ENCODE measurements around the gene KRTAP10-2. TPM values are rescaled to one million over a fixed set of nuclear protein-coding genes. Genes with fewer than 3 reads are reported as not detected.

Gene KRTAP10-2
- total and polyA plus RNA-seq, 2 of the 4 experiments (the other 2 are of a cell fraction) = not detected

DNA sequence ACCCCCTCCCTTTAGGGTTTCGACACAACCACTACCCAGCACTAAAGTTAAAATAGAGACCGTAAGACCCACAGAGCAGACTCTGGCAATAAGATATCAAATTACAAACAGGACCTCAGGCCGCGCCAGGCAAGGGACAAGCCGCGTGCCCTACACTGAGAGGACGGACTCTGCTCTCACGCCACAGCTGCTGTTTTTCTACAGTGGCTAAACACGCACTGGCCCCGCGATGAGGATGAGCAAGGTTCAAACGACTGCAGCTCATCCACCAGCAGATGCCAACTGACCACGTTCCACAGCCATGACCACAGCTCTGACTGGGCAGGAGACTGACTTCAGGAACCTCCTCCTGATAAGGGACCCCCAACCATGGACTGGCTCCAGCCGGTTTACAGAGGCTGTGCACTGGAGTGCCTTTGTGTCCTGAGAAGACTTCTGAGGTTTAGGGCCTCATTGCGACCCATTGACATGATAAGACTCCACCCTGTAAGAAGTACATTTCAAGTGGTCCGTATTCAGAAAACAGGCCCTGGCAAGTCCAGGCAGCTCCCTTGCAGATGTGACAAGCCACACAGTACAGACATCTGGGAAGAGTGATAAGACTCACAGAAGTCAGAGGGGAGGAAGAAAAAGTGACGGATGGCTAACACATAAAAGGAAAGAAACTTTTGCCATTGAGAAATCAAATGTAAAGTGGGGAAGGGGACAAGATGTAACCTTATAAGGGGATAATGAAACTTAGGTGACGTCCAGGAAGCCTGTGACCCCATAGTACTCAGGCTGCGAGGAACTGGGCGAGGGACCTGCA lies 42.5 kb upstream of the KRTAP10-2 start:
- Histone ChIP-seq H3K9ac (ENCODE audit: low read depth, low read length) (no peak overlapping the region), H2AK5ac (ENCODE audit: low read depth, low read length) (no peak overlapping the region), H3K9me1 (ENCODE audit: insufficient read depth, low read length) (no peaks in the 10 kb centered on the region), H2BK20ac (ENCODE audit: low read depth, low read length) (no peak overlapping the region), H4K20me1 (ENCODE audit: insufficient read depth, low read length) (no peaks in the 10 kb centered on the region), H2AFZ (replicated peaks; ENCODE audit: low read length, poor library complexity) (peak overlapping the region; percentile 8), H4K5ac (ENCODE audit: low read depth, low read length) (no peak overlapping the region), H2AK9ac (replicated peaks; ENCODE audit: low read depth, low read length, poor library complexity) (no peak overlapping the region), H3K14ac (replicated peaks; ENCODE audit: low read depth, low read length) (no peak overlapping the region), H2BK120ac (ENCODE audit: low read depth, low read length) (no peak overlapping the region), H3K79me1 (ENCODE audit: low read depth in 1 of 2, low read length in 2 of 2) (no peaks in the 10 kb centered on the region), H3K36me3 (ENCODE audit: control insufficient read depth, insufficient read depth, low read length) (no peaks in the 10 kb centered on the region), H3K27ac (ENCODE audit: insufficient read depth, low read length) (no peak overlapping the region), H3K4me1 (ENCODE audit: control insufficient read depth, insufficient read depth, low read length) (no peaks in the 10 kb centered on the region), H3K4me3 (ENCODE audit: insufficient read depth, low read depth, low read length) (no peak overlapping the region), H3K4ac (ENCODE audit: low read depth, low read length) (no peak overlapping the region), H4K91ac (ENCODE audit: insufficient read depth, low read depth, low read length) (no peak overlapping the region), H3K23ac (ENCODE audit: low read depth, low read length) (no peak overlapping the region), H3K18ac (ENCODE audit: low read depth, low read length) (no peak overlapping the region), H2BK5ac (ENCODE audit: low read depth, low read length, poor library complexity, severe bottlenecking) (no peak overlapping the region), H3K27me3 (ENCODE audit: control insufficient read depth, insufficient read depth, low read length) (peaks cover 4% of the 10 kb centered on the region; the same call in 1 of the 2 replicates), H2BK15ac (ENCODE audit: low read depth, low read length) (no peak overlapping the region), H3K9me3 (ENCODE audit: control insufficient read depth, insufficient read depth, low read length) (no peaks in the 10 kb centered on the region), H3K4me2 (ENCODE audit: low read depth, low read length) (no peak overlapping the region), H3K56ac (ENCODE audit: extremely low read depth, insufficient read depth, low read length) (no peak overlapping the region), H4K8ac (ENCODE audit: low read depth in 2 of 2, low read length in 2 of 2) (no peak overlapping the region)
- BruUV-seq (replicated peaks) = no TSS peak
- ChIA-PET POLR2A (ENCODE audit: unreplicated experiment) (no interaction called here), CTCF (no interaction called here)
- TF ChIP-seq FOS (IDR thresholded peaks at IDR 0.05; ENCODE audit: low read depth, low read length) (no peak), BHLHE40 (IDR thresholded peaks at IDR 0.05; ENCODE audit: low read depth, low read length) (no peak), MAZ (IDR thresholded peaks at IDR 0.05; ENCODE audit: borderline replicate concordance, low read depth, low read length) (no peak), SMC3 (IDR thresholded peaks at IDR 0.05; ENCODE audit: low read depth, low read length) (no peak), RFX5 (IDR thresholded peaks at IDR 0.05; ENCODE audit: low read depth, low read length) (no peak)
- TF ChIP-seq, protein P1, sequence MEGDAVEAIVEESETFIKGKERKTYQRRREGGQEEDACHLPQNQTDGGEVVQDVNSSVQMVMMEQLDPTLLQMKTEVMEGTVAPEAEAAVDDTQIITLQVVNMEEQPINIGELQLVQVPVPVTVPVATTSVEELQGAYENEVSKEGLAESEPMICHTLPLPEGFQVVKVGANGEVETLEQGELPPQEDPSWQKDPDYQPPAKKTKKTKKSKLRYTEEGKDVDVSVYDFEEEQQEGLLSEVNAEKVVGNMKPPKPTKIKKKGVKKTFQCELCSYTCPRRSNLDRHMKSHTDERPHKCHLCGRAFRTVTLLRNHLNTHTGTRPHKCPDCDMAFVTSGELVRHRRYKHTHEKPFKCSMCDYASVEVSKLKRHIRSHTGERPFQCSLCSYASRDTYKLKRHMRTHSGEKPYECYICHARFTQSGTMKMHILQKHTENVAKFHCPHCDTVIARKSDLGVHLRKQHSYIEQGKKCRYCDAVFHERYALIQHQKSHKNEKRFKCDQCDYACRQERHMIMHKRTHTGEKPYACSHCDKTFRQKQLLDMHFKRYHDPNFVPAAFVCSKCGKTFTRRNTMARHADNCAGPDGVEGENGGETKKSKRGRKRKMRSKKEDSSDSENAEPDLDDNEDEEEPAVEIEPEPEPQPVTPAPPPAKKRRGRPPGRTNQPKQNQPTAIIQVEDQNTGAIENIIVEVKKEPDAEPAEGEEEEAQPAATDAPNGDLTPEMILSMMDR (conservative IDR thresholded peaks at IDR 0.05; ENCODE audit: low read depth, low read length) = no peak
- 78% methylated on average over 4 of the region's 20 CpGs; no CpG with 5 or more reads in 1 of the 2 experiments for WGBS, 2 experiments (ENCODE audit: extremely low coverage in 2 of 2, insufficient read length in 1 of 2)
- in situ Hi-C loops (cut with MboI; ENCODE audit: low sequenced_read_pairs) (no loop called here), dilution Hi-C loops (cut with HindIII; ENCODE audit: low sequenced_read_pairs, unreplicated experiment) (no loop called here), intact Hi-C loops (cut with micrococcal nuclease) (no loop called here)
- peak; percentile 12 for DNase-seq
- peak; percentile 73 for ATAC-seq (ENCODE audit: low read depth)

Data from IMR-90 (cell line).